HUDEP-2 (cell line): ENCODE results near the gene SPSB2.

ENCODE experiments used
- DNase-seq, 76 experiments: peaks; one replicate each; lab custom pipeline; 2025; ENCODE audit not compliant: unreplicated experiment in 76 of 76; lab: John Stamatoyannopoulos, UW

Gene SPSB2

DNA sequence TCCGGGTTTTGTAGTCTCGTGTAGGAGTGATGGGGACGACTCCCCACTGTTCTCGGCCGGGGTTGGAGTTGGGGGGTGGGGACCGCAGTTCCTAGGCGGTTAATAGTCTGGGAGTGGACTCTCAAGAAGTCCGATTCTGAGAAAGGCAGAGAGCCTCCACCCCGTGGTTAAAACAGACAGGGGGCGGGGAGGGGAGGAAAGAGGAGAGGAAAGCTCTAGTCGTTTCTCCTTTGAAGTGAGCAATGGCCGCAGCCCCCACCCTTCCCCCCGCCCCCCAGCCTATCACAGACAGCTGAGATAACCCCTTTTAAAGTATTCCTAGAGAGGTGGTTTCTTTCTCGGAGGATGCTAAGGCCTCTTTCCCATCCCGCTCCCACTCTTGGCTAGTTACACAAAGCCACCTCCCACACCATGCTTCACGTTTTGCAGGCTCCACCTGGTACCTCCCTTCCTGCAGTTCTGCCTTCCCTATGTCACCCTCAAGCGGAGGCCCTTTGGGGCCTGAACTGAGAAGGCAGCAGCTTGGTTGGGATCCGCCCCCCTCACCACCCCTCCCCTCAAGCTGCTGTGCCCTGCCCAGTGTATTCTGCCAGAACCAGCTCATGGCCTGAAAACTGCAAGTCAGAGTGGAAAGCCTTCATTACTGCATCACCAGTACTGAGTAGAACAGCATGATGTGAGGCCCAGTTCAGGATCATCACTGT, 20.3 kb downstream of the SPSB2 start:
- DNase-seq, result peak in 73 of 76 experiments; percentile 32 to 87 (median 71)

DNA sequence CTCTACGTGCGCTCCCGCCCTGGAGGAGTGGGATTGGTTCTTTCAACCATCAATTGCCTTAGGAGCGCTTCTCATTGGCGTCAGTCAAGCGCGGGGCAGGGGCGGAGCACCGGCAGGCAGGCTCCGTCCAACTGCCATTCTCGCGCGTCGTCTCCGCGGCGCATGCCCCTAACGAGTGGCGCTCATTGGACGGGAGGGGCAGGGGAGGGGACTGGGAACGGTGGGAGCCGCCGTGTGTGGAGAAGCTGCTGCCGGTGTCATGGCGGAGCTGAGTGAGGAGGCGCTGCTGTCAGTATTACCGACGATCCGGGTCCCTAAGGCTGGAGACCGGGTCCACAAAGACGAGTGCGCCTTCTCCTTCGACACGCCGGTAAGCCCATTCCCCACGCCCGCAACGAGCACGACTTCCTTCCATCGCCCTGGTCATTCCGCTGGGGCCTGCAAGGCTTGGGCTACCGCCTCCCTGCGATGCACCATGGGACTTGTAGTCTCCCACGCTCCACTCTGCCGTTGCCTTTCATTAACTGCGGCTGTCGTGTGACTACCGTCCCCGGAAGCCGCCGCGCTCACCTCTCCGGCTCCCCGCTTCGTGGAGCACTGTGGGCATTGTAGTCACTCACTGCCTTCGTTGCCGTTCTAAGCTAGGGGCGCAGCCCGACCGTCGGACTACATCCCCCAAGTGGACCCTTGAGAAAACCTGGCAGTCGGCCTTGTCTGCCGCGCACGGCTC, 21.0 kb downstream of the SPSB2 start, which contains the start of gene USP5:
USP5 (plus strand) TSS at position 230 of the 730 bp plus-strand sequence; CDS start at position 260, 30 bp downstream.
- peak; percentile 60 to 99 (median 97) for DNase-seq

DNA sequence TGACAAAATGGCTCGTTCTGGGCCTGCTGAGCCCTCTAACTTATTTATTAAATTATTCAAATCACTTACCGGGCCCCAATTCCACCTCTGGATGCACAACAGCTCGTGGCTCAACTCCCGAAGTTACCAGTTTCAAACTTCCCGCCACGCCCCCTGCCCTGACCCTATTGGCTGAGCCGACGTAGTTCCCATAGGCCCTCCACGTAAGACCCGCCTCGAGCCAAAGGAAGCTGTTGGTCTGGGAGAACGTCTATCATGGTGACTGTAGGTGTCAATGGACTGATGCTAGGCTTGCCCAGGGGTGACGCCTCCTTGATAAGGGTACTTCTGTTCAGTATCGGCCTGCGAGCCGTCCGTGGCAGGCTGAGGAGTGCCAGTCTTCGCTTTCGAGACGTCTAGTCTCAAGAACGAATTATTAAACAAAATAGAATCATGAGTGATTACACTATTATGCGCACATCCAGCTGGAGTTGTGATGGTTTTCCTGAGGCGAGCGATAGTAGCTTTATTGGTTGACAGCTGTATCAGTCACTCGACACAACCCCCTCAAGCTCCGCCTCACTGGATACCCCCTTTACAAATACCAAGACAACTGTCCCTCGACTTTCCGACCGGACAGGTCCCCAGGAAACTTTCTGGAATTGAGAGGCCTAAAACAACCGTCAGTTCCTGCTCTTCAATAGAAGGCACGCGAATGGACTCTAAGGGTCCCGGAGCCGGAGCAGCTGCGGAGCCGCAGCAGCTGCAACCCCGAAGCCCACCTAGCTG, 21.8 kb downstream of the SPSB2 start, which contains the start of gene CDCA3:
CDCA3 (minus strand) TSS at position 134 of the 768 bp plus-strand sequence. CDS start 334 bp downstream, outside the sequence.
- DNase-seq, result peak; percentile 48 to 99 (median 96)

DNA sequence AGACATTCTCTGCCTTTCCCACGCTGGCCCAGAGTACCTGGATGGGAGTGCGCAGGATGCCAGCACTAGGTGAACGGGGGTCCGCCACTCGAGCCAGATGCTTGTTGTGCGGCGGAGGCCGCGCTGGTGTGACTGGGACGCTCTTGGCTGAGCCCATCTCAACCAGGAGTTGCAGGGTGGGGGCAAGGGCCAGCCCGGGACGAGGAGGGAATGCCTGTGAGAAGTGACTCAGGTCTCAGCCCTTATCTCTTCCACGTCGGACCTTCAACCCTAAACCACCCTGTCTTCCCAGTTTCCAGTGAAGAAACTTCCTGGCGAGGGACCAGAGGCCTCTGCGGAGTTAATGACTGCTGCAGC, 22.3 kb downstream of the SPSB2 start:
- no peak for DNase-seq

DNA sequence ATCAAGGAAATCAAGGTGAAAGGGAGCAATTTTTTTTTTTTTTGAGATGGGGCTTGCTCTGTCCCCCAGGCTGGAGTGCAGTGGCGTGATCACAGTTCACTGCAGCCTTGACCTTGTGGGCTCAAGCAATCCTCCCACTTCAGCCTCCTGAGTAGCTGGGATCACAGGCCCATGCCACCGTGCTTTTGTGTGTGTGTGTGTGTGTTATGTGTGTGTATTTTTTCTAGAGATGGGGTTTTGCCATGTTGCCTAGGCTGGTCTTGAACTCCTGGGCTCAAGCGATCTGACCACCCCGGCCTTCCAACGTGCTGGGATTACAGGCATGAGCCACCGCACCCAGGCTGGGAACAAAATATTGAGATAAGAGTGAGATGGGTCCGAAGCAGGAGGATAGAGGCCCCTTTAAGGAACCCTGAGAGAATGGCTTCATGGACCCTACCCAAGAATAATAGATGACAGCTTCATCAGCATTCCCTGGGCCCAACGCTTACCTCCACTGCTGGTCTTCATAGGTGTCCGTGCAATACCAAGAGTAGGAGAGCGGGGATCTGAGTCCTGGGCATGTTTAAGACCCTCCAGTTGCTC, 23.0 kb downstream of the SPSB2 start:
- no peak for DNase-seq

DNA sequence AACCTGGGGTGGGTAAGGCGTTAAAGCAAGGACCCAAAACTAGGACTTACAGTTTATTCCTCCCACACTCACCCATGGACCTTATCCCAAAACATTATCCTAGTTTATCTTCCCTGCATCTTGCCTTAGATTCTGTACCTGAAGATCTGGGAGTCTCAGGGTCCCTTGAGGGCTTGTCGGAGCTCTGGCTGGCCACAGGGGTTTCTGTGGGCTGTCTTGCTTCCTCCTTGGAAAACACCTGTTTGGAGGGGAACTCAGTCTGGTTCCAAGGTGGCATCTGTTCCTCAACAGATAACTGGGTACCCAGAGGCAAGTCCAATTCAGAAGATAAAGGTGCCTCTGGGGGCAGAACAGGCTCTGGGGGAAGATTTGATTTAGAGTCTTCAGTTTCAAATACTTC, 23.7 kb downstream of the SPSB2 start:
- no peak for DNase-seq

DNA sequence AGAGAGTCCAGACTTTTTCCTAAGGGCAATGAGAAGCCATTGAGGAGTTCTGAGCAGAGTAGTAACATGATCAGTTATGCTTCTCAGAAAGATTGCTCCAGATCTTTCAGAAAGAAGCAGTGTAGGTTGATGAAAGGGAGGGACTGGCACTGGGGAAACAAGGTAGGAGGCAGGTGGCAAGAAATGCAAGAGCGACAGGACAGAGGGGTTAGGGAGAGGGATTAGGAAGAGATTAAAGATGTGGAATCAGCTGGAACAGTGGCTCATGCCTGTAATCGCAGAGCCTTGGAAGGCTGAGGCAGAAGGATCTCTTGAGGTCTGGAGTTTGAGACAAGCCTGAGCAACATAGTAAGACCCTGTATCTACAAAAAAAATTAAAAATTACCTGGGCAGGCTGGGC, 25.4 kb downstream of the SPSB2 start:
- DNase-seq, result no peak

DNA sequence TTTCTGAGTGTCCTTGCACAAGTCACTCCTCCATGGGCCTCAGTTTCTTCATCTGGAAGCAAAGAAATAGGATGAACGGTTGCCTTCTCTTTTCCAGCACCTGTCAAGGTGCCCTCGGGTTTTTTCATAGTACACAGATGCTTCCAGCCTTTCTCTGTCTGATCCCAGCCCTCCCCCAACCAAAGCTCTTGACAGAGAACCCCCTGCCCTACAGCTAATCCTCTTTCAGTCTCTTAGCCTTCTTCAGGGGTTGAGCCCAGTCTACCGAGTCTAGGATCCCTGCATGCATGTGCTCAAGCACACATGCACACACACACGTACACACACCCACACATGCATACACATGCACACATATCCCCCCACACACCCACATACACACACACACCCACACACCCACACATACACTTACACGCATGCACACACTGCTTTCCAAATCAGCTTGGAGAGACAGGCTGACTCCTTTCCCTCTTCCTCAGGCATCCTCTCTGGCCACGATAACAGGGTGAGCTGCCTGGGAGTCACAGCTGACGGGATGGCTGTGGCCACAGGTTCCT, 26.7 kb downstream of the SPSB2 start:
- DNase-seq, result no peak

DNA sequence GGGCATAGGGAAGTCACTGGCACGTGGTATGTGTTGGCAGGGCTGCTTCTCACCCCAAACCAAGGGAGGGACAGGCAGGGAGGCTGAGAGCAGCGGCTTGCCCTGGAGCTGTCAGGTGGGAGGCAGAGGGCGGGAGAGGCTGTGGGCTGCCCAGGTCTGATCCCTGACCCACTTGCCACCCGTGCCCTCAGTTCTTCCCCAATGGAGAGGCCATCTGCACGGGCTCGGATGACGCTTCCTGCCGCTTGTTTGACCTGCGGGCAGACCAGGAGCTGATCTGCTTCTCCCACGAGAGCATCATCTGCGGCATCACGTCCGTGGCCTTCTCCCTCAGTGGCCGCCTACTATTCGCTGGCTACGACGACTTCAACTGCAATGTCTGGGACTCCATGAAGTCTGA, 27.7 kb downstream of the SPSB2 start:
- no peak for DNase-seq

DNA sequence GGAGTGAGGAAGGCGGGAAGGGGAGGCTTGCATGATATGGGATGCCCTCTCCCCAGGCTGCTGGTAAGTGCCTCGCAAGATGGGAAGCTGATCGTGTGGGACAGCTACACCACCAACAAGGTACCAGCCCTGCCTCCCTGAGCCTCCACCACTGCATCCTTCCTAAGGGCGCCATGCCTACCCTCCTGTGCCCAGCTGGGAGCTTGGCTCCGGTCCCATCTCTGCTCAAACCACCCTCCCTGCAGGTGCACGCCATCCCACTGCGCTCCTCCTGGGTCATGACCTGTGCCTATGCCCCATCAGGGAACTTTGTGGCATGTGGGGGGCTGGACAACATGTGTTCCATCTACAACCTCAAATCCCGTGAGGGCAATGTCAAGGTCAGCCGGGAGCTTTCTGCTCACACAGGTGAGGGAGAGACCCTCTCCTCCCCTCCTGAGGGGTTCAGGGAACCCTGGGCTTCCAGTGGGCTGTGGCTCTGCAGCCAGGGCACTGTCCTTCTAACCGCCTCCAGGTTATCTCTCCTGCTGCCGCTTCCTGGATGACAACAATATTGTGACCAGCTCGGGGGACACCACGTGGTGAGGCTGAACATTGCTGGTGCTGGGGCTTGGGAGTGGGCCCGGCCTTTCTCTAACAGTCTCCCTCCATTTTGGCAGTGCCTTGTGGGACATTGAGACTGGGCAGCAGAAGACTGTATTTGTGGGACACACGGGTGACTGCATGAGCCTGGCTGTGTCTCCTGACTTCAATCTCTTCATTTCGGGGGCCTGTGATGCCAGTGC, 29.8 kb downstream of the SPSB2 start:
- DNase-seq, result peak in 39 of 76 experiments; percentile 3 to 61 (median 28)

DNA sequence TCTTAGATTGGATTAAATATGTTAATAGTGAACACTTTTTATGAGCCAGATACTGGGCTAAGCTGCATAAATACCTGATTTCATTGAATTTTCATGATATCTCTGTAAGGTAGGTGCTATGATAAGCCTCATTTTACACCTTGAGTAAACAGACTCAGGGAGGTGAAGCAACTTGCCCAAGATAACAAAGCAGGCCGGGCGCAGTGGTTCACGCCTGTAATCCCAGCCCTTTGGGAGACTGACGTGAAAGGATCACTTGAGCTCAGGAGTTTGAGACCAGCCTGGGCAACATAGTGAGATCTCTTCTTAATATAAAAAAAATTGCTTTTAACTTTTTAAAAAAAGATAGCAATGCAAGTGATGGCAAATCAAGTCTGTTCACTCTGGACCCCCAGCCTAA, 31.0 kb downstream of the SPSB2 start:
- DNase-seq, result no peak

DNA sequence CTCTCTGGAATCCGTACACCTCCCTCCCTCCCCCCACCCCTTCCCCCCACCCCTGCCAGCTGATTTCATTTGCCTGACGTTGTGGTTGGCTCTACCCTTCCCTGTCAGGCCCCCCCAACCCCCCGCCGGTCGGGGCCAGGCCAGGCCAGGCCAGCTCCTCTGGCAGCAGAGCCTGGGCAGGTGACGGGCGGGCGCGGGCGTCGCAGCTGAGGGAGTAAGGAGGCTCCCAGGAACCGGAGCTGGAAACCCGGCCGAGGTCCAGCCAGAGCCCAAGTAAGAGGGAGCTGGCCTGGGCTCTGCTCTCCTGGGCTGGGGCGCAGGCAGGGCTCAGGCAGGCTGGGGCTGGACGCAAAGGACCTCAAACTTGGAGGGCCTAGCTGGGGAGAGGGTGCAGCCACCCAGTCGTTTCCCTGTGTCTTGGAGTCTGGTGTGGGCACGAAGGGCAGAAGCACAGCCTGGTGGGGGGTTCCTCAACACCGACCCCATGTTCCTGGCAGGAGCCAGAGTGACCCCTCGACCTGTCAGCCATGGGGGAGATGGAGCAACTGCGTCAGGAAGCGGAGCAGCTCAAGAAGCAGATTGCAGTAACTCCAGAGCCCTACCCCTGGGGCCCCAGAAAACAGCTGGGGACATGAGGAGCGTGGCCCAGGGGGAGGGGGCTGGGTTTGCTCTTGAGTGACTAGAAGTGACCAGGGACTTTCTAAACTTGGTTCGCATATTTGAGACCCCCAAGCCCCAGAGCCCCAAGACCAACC, 32.2 kb downstream of the SPSB2 start, which contains the start of gene GNB3:
GNB3 (plus strand) TSS at position 165 of the 755 bp plus-strand sequence; CDS start at position 528, 363 bp downstream.
- DNase-seq, result no peak

DNA sequence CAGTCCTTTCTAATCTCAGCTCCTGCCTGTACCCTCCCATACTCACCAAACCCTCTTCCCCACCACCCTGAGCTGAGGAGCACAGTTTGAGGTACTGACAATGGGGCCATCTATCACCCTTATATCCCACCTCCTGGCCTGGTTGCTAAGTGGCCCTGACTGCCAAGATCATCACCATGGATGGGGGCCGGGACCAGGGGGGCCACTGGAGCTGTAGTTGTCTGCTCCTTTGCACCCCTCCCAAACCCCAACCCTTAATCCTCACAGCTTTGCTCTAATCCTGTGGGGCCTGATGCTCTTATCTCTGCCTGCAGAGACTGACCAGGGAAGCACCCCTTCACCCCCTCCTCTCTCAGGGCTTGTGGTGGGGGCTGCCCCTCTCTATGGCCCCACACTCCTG, 32.8 kb downstream of the SPSB2 start:
- no peak for DNase-seq

DNA sequence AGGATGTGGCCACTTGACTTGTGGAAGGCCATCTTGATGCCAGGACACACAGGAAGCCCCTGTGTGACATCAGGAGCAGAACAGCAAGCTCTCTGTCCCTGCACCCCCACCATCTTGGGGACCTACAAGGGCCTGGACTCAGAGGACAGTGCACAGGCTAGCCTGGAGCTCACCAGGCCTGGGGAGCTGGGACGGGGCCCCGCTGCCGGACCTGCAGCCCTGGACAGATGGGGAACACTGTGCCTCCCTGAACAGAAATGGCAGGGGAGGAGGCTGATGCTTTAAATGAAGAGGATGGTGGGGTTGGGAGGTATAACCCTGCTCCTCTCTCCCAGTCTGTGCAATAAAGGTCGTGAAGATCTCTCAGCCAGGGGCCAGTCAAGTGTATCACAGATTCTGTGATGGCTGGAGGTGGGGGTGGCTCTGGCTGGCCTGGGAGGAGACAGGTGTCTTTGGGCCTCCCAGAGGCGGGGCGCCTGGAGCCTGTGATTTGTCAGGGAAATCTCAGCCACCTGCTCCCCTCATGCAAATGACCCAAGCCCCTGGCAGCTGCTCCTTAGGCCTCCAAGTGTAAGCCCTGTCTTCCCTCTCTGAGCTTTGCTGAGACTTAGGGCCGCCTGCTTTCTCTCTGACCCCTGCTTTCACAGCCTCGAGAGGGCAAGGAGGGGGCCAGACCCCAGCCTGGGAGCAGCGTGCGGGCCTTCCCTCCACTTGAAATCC, 33.5 kb downstream of the SPSB2 start:
- no peak for DNase-seq

DNA sequence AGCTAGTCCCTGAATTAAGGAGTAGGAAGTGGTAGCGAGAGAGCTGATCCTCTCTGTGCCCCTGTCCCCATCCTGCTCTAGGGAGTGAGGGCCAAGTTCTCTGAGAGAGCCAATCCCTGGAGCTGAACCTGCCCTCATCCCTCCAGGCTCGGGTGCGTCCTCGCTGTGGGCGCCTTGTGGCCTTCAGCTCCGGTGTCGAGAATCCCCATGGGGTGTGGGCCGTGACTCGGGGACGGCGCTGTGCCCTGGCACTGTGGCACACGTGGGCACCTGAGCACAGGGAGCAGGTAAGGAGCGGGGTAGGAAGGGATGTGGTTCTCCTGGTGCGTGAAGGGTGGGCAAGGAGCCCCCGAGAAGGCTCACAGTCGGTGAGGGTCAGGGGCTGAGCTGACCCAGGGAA, 34.2 kb downstream of the SPSB2 start:
- DNase-seq, result no peak

DNA sequence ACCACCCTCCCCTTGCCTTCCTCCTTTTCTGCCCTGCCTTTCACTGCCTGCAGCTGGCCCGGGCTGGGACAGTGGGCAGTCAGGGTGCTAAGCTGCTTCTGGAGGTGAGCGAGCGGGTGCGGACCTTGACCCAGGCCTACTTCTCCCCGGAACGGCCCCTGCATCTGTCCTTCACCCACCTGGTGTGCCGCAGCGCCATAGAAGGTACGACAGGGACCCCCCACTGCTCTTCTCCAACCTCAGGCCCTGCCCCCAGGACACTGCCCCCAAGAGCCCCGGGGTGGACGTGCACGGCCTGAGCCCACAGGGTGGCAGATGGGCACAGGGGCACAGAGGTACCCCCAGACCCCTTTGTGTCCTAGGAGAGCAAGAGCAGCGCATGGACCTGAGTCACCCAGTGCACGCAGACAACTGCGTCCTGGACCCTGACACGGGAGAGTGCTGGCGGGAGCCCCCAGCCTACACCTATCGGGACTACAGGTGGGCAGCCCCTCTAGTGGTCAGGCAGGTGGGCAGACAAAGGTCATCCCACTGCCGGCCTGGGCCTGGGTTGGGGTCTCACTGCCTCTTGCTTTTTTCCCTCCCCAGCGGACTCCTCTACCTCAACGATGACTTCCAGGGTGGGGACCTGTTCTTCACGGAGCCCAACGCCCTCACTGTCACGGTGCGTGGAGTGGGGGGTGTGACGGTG, 35.6 kb downstream of the SPSB2 start:
- no peak for DNase-seq

DNA sequence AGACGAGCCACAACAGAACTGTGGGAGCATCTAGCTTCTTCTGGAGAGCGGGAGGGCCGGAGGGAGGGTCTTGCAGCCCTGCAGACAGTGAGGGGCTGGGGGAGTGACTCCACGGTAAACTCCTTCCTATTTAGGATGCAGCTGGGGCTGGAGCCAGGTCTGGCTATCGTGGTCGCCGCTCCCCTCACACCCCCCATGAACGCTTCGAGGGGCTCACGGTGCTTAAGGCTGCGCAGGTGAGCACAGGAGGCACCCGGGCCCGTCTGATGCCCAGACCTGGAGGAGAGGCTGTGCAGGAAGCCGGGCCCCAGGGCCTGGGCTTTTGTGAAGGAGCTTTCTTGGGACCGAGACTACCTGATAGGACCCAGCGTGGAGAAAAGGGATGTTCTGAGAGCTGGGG, 36.3 kb downstream of the SPSB2 start:
- DNase-seq, result no peak

DNA sequence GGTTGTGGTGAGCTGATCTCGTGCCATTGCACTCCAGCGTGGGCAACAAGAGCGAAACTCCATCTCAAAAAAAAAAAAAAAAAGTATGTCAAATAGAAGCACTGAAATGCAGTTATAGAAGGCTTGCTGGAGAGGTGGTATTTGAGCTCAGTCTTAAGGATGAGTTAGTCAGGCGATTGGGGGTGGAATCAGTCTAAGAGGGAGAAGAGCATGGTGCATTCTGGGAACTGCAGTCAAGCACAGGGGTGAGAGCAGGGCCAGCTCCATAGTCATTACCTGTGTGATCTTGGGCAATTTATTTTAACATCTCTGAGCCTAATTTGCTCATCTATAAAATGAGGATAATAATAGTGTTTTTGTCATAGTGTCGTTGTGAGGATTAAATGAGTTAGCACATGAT, 38.2 kb downstream of the SPSB2 start:
- no peak for DNase-seq
